GM21526 (cell line): ENCODE data around the gene CEP63.
"Not testable (repeated sequence)": the region's sequence is repeated elsewhere in the genome, so short reads cannot be mapped to it uniquely, and the experiment has no call there.

Experiments used
- ATAC-seq: cut with Tn5 transposase; IDR thresholded peaks from one replicate; pipeline ENCODE4 v1.9.1; 2021; ENCODE audit warnings: moderate library complexity; ENCODE audit not compliant: unreplicated experiment, low FRiP score

CEP63 gene

GRCh38 chr3:134505485-134505884, 19.6 kb downstream of the CEP63 start:
- ATAC-seq = no peak

GRCh38 chr3:134511500-134511899, 25.6 kb downstream of the CEP63 start:
- no peak for ATAC-seq

- no peak for ATAC-seq
These were observed 31.0 kb downstream of the CEP63 start for GRCh38 chr3:134516905-134517304.

GRCh38 chr3:134517791-134518190, 31.9 kb downstream of the CEP63 start:
- no peak for ATAC-seq

GRCh38 chr3:134522541-134522940, 36.7 kb downstream of the CEP63 start:
- ATAC-seq = no peak

- ATAC-seq = no peak
These were observed 39.4 kb downstream of the CEP63 start for GRCh38 chr3:134525293-134525692.

- no peak for ATAC-seq
These were observed 40.5 kb downstream of the CEP63 start for GRCh38 chr3:134526319-134526718.

GRCh38 chr3:134527037-134527436, 41.2 kb downstream of the CEP63 start:
- ATAC-seq = no peak

GRCh38 chr3:134527538-134528186, 41.8 kb downstream of the CEP63 start:
- ATAC-seq = no peak

GRCh38 chr3:134533493-134533892, 47.6 kb downstream of the CEP63 start:
- no peak for ATAC-seq

GRCh38 chr3:134535186-134535970, 49.5 kb downstream of the CEP63 start:
- ATAC-seq = no peak

- no peak for ATAC-seq
These were observed 50.9 kb downstream of the CEP63 start for GRCh38 chr3:134536781-134537180.

GRCh38 chr3:134542287-134542958, 56.6 kb downstream of the CEP63 start:
- ATAC-seq = no peak

- no peak for ATAC-seq
These were observed 57.3 kb downstream of the CEP63 start for GRCh38 chr3:134543113-134543512.

GRCh38 chr3:134544316-134544715, 58.5 kb downstream of the CEP63 start:
- no peak for ATAC-seq

- ATAC-seq = not testable (repeated sequence)
These were observed 58.9 kb downstream of the CEP63 start for GRCh38 chr3:134544783-134545182.

GRCh38 chr3:134545818-134546217, 60.0 kb downstream of the CEP63 start:
- ATAC-seq = no peak

GRCh38 chr3:134552784-134553183, 66.9 kb downstream of the CEP63 start:
- ATAC-seq = no peak

- no peak for ATAC-seq
These were observed 73.7 kb downstream of the CEP63 start for GRCh38 chr3:134559591-134559990.

GRCh38 chr3:134562055-134562454, 76.2 kb downstream of the CEP63 start:
- no peak for ATAC-seq

GRCh38 chr3:134563601-134564000, 77.7 kb downstream of the CEP63 start:
- ATAC-seq = no peak

GRCh38 chr3:134564991-134565390, 79.1 kb downstream of the CEP63 start:
- no peak for ATAC-seq
